Right cardiac atrium (tissue), 5 donors: ENCODE measurements around the gene COX19. TPM values are rescaled to one million over a fixed set of nuclear protein-coding genes. Genes with fewer than 3 reads are reported as not detected.

Experiments
- ATAC-seq, 2 donors: fragments of 200-7000 bp; cut with Tn5 transposase; one replicate each; pipeline versions ENCODE4 v1.8.0 to v1.9.1; 2020; ENCODE audit warnings: moderate library complexity in 2 of 2, mild to moderate bottlenecking in 1 of 2
- DNase-seq, 3 donors: peaks; one replicate each; pipeline ENCODE4 v3.0.0-alpha.2; 2020
- H3K27ac ChIP-seq: one replicate; pipeline ENCODE4 v1.5.1; 2013; ENCODE audit warnings: mild to moderate bottlenecking, low read length, control low read depth, moderate library complexity
- H3K27me3 ChIP-seq: one replicate; pipeline ENCODE4 v1.6.1; 2013; ENCODE audit not compliant: control insufficient read depth, insufficient read depth
- H3K4me1 ChIP-seq: one replicate; pipeline ENCODE4 v1.6.1; 2013; ENCODE audit warnings: low read length; ENCODE audit not compliant: control insufficient read depth, insufficient read depth
- H3K4me3 ChIP-seq: one replicate; pipeline ENCODE4 v1.5.1; 2013; ENCODE audit warnings: low read length, control low read depth
- H3K9me3 ChIP-seq: one replicate; pipeline ENCODE4 v1.6.1; 2013; ENCODE audit warnings: low read length; ENCODE audit not compliant: control insufficient read depth
- WGBS: extraction: QIAGEN DNeasy Blood & Tissue Kit; methylation state at CpG from one replicate; pipeline ENCODE4 v1.1.7; 2013; 5-methylcytosine and 5-hydroxymethylcytosine counted together
- intact Hi-C, 4 donors: fragments of 100-400 bp; cut with DNase I; formaldehyde crosslinking; loops; one replicate each; pipeline versions ENCODE4 v1.11.0 to v1.14.0; 2022 to 2023
- polyA plus RNA-seq: library from polyadenylated mRNA; stranded (reverse); fragments of 200-250 nt; gene quantifications from one replicate; pipeline ENCODE4 v1.2.3, GENCODE V29; 2013
- total RNA-seq, 4 donors: library from RNA; stranded (reverse); fragmentation: NEBNext Ultra II Directional; extraction: Animal tissue kit (Norgen Biotek cat#: 25700); gene quantifications; one replicate each; pipeline ENCODE4 v1.2.1, GENCODE V29; 2021
- donor health status: healthy with polysubstance abuse.
- donor health status: DM: no; HTN: yes; CAD: no.
- donor health status: DM: no; HTN: no; CAD: no.
- donor health status: DM: no; HTN: yes; CAD: no; lungs with severe emphysema.
- donor health status: DM: yes; HTN: yes; CAD: no.

Gene COX19
- total and polyA plus RNA-seq, 5 donors: 5.8 to 8.8 (median 7.7) TPM

- WGBS: 94% methylated on average over 28 of the region's 28 CpGs
- Histone ChIP-seq H3K9me3 (no peaks in the 10 kb centered on the region), H3K27me3 (no peaks in the 10 kb centered on the region), H3K4me1 (no peaks in the 10 kb centered on the region), H3K27ac (no peak overlapping the region), H3K4me3 (no peak overlapping the region)
- DNase-seq (peak; percentile 7 to 39 (median 39)), ATAC-seq (no peak)
- intact Hi-C loops: no loop called here
These were observed 39.4 kb downstream of the COX19 start for GRCh38 chr7:935874-936385.

DNA sequence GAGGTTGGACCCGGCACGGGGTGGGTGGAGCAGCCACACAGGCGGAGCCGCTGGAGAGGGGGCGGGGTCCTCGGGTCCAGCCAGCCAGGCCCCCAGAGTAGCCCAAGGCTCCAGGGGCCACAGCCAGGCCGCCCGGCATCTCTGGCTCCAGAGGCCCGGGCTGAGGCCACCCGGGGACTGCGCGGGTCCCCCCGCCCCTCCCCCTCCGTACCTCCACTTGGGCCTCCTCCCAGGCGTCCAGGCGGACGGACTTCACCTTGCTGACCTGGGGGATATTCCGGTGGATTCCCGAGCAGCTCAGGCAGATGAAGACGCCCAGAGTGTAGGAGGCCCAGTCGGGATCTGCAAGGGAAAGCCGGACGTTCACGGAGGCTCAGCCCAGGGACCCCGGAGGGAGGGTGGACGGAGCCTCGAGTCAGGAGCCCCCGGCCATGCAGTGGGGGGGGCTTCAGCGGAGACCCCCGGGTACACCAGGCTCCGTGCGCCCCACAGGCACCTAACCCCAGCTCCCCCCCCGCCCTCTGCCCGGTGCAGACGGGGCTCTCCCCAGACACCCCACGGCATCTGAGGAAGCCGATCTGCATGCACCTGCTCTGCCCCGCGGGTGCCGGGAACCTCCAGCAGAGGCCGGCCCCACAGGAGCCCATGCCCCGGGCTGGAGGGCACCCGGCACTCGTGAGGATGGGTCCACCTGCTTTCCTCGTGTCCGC, 40.0 kb downstream of the COX19 start:
- ATAC-seq (peak; percentile 8 to 27), DNase-seq (peak; percentile 10 to 48 (median 45))
- Histone ChIP-seq H3K27me3 (no peaks in the 10 kb centered on the region), H3K9me3 (no peaks in the 10 kb centered on the region), H3K27ac (no peak overlapping the region), H3K4me3 (no peak overlapping the region), H3K4me1 (no peaks in the 10 kb centered on the region)
- WGBS: 85% methylated on average over 46 of the region's 46 CpGs
- intact Hi-C loops: no loop called here

GRCh38 chr7:934469-935163, 40.7 kb downstream of the COX19 start:
- Histone ChIP-seq H3K27me3 (no peaks in the 10 kb centered on the region), H3K4me1 (no peaks in the 10 kb centered on the region), H3K9me3 (no peaks in the 10 kb centered on the region), H3K4me3 (no peak overlapping the region), H3K27ac (no peak overlapping the region)
- ATAC-seq (no peak), DNase-seq (peak; percentile 6 to 33 (median 28))
- 89% methylated on average over 34 of the region's 34 CpGs for WGBS
- intact Hi-C loops: no loop called here

GRCh38 chr7:932651-932975, 42.7 kb downstream of the COX19 start:
- ATAC-seq (no peak), DNase-seq (peak; percentile 6 to 33 (median 14))

GRCh38 chr7:931871-932650, 43.3 kb downstream of the COX19 start:
- 90% methylated on average over 21 of the region's 21 CpGs for WGBS
- Histone ChIP-seq H3K27me3 (no peaks in the 10 kb centered on the region), H3K4me1 (no peaks in the 10 kb centered on the region), H3K9me3 (no peaks in the 10 kb centered on the region), H3K4me3 (no peak overlapping the region), H3K27ac (no peak overlapping the region)
- intact Hi-C loops: no loop called here
- no peak for ATAC-seq
- DNase-seq: peak; percentile 8 to 39 (median 34)

More at GRCh38 chr7:932651-932975, 42.7 kb downstream of the COX19 start:
- Histone ChIP-seq H3K4me1 (no peaks in the 10 kb centered on the region), H3K27ac (no peak overlapping the region), H3K9me3 (no peaks in the 10 kb centered on the region), H3K4me3 (no peak overlapping the region), H3K27me3 (no peaks in the 10 kb centered on the region)
- intact Hi-C loops: no loop called here
- WGBS: 85% methylated on average over 11 of the region's 11 CpGs

GRCh38 chr7:930975-931758, 44.2 kb downstream of the COX19 start:
- H3K4me3 ChIP-seq: no peak overlapping the region
- 68% methylated on average over 29 of the region's 29 CpGs for WGBS
- intact Hi-C loops: no loop called here
- H3K27me3 ChIP-seq: no peaks in the 10 kb centered on the region
- H3K9me3 ChIP-seq: no peaks in the 10 kb centered on the region
- H3K4me1 ChIP-seq: no peaks in the 10 kb centered on the region
- no peak overlapping the region for H3K27ac ChIP-seq
- no peak for ATAC-seq
- DNase-seq: peak; percentile 4 to 47 (median 40)

DNA sequence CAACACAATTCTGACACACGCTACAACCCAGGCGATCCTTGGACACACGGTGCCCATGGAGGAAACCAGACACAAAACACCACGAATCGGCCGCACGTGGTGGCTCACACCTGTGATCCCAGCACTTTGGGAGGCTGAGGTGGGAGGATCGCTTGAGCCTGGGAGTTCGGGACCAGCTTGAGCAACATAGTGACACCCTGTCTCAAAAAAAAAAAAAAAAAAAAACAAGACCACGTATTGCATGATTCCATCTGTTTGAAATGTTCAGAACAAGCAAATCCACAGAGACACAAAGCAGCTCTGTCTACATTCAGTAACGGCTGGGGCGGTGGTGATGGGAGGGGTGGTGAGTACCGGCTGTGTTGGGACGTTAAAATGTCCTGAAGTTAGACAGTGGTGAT, 46.0 kb downstream of the COX19 start:
- Histone ChIP-seq H3K27me3 (no peaks in the 10 kb centered on the region), H3K4me1 (peaks cover 1% of the 10 kb centered on the region), H3K27ac (no peak overlapping the region), H3K9me3 (no peaks in the 10 kb centered on the region), H3K4me3 (no peak overlapping the region)
- no peak for ATAC-seq
- peak; percentile 8 to 40 (median 10) for DNase-seq
- intact Hi-C loops: no loop called here
- 80% methylated on average over 14 of the region's 14 CpGs for WGBS

- Histone ChIP-seq H3K4me3 (no peak overlapping the region), H3K27me3 (no peaks in the 10 kb centered on the region), H3K27ac (no peak overlapping the region), H3K9me3 (no peaks in the 10 kb centered on the region), H3K4me1 (peaks cover 1% of the 10 kb centered on the region)
- WGBS: 78% methylated on average over 21 of the region's 21 CpGs
- DNase-seq (peak; percentile 12 to 58 (median 30)), ATAC-seq (no peak)
- intact Hi-C loops: no loop called here
These were observed 48.2 kb downstream of the COX19 start for GRCh38 chr7:927031-927671.

- DNase-seq (peak; percentile 14 to 66 (median 48)), ATAC-seq (peak in 1 of 2 donors; percentile 25)
- no peaks in the 10 kb centered on the region for H3K27me3 ChIP-seq
- H3K9me3 ChIP-seq: no peaks in the 10 kb centered on the region
- H3K27ac ChIP-seq: no peak overlapping the region
- intact Hi-C loops: no loop called here
- WGBS: 83% methylated on average over 47 of the region's 47 CpGs
- no peak overlapping the region for H3K4me3 ChIP-seq
- H3K4me1 ChIP-seq: peaks cover 1% of the 10 kb centered on the region
These were observed 49.0 kb downstream of the COX19 start for GRCh38 chr7:926061-927030.
